ENCODE results near the gene HOXA7.

The HOXA7 gene

DNA sequence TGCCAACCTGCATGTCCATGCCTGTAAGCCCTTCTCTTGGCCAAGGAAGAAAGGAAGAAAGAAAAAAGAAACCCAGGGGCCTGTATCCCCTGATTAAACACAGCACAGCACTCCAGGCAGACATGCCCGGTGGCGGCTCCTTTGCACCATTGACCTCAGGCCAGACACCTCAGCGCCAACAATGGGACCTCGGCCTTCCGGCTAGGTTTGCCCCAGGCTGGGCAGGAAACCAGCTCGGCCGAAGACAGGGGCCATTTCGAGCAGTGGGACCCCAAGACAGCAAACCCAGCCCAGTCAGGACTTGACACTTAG is 14.8 kb upstream of the HOXA7 start:
- no peak for TF ChIP-seq FOXP2 (optimal IDR thresholded peaks at IDR 0.05; ENCODE audit: borderline replicate concordance, extremely low read depth, extremely low read length, insufficient read depth)
- TF ChIP-seq TAF1 (IDR thresholded peaks at IDR 0.05; ENCODE audit: borderline replicate concordance, insufficient read depth, low read length), result no peak
- no peak for TF ChIP-seq POLR2AphosphoS5 (IDR thresholded peaks at IDR 0.05; ENCODE audit: low read depth, low read length)
- TF ChIP-seq REST (IDR thresholded peaks at IDR 0.05; ENCODE audit: insufficient read depth in 1 of 2, low read depth in 2 of 2, low read length in 2 of 2), result no peak
- TF ChIP-seq SIN3A (IDR thresholded peaks at IDR 0.05; ENCODE audit: borderline replicate concordance, insufficient read depth, low read length), result no peak

- TF ChIP-seq REST (IDR thresholded peaks at IDR 0.05; ENCODE audit: insufficient read depth in 1 of 2, low read depth in 2 of 2, low read length in 2 of 2) (no peak), FOXP2 (optimal IDR thresholded peaks at IDR 0.05; ENCODE audit: borderline replicate concordance, extremely low read depth, extremely low read length, insufficient read depth) (no peak), SIN3A (IDR thresholded peaks at IDR 0.05; ENCODE audit: borderline replicate concordance, insufficient read depth, low read length) (no peak), TAF1 (IDR thresholded peaks at IDR 0.05; ENCODE audit: borderline replicate concordance, insufficient read depth, low read length) (no peak), POLR2AphosphoS5 (IDR thresholded peaks at IDR 0.05; ENCODE audit: low read depth, low read length) (no peak)
Observed at GRCh38 chr7:27170426-27171324, 14.2 kb upstream of the HOXA7 start.

- no peak for TF ChIP-seq REST (IDR thresholded peaks at IDR 0.05; ENCODE audit: insufficient read depth in 1 of 2, low read depth in 2 of 2, low read length in 2 of 2)
- no peak for TF ChIP-seq TAF1 (IDR thresholded peaks at IDR 0.05; ENCODE audit: borderline replicate concordance, insufficient read depth, low read length)
- TF ChIP-seq SIN3A (IDR thresholded peaks at IDR 0.05; ENCODE audit: borderline replicate concordance, insufficient read depth, low read length), result no peak
- TF ChIP-seq FOXP2 (optimal IDR thresholded peaks at IDR 0.05; ENCODE audit: borderline replicate concordance, extremely low read depth, extremely low read length, insufficient read depth), result no peak
- no peak for TF ChIP-seq POLR2AphosphoS5 (IDR thresholded peaks at IDR 0.05; ENCODE audit: low read depth, low read length)
Observed at GRCh38 chr7:27169658-27170425, 13.4 kb upstream of the HOXA7 start.

GRCh38 chr7:27168265-27168947 is 11.9 kb upstream of the HOXA7 start:
- TF ChIP-seq TAF1 (IDR thresholded peaks at IDR 0.05; ENCODE audit: borderline replicate concordance, insufficient read depth, low read length), result no peak
- no peak for TF ChIP-seq SIN3A (IDR thresholded peaks at IDR 0.05; ENCODE audit: borderline replicate concordance, insufficient read depth, low read length)

DNA sequence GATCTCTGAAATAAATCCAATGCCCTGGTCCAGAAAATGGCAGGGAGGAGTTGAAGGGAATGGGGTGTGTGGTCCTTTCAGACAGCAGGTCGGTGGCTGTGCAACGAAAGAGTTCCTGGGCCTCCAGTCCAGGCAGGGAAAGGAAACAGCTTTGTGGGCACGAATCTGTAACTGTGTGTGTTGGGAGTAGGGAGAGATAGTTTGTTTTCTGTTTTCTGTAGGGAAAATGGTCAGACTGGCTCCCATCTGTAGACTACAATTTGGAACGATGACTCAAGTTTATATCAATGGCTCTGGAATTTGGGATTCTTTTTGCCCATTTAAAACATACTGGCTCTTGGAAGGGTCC is 11.4 kb upstream of the HOXA7 start:
- TF ChIP-seq SIN3A (IDR thresholded peaks at IDR 0.05; ENCODE audit: borderline replicate concordance, insufficient read depth, low read length) (no peak), REST (IDR thresholded peaks at IDR 0.05; ENCODE audit: insufficient read depth in 1 of 2, low read depth in 2 of 2, low read length in 2 of 2) (no peak)
